Esophagus muscularis mucosa (tissue), 3 donors: ENCODE results near the gene VPS37C.

ENCODE experiments used
- POLR2A ChIP-seq: fragments of 450-650 bp; IDR thresholded peaks from one replicate; pipeline ENCODE4 v1.6.1; 2017; ENCODE audit warnings: antibody characterized with exemption, moderate library complexity, mild to moderate bottlenecking, low read depth
- POLR2AphosphoS5 ChIP-seq, 2 donors: sonication (generic); formaldehyde crosslinking; IDR thresholded peaks; one replicate each; pipeline ENCODE4 v1.6.1; 2017; ENCODE audit warnings: antibody characterized with exemption in 2 of 2
- TF ChIP-seq, protein P1 (sequence below), 3 experiments: fragments of 200-600 bp in 2 of 3; fragments of 450-650 bp in 1 of 3; sonication (generic) in 2 of 3; IDR thresholded peaks; one replicate each; pipeline ENCODE4 v1.5.1; 2017 to 2019; ENCODE audit warnings: antibody characterized with exemption in 3 of 3, mild to moderate bottlenecking in 2 of 3, moderate library complexity in 1 of 3

DNA sequence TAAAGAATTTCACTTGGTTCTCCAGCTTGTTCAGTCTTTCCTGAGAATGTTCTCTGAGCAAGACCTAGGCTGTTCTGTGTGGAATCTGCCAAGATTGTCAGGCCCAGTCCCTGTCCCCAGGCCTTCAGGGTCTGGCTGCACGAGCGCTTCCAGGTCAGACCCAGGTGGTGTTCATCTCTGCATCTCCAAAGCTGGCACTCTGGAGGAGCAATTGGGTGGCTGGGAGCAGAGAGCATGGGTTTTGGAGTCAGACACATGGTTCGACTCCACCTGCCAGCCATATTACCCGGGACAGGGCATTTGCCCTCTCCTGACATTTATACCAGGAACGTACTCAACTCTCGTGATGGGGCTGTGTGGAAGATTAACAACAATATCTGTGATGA lies 50.2 kb downstream of the VPS37C start:
- TF ChIP-seq, protein P1, sequence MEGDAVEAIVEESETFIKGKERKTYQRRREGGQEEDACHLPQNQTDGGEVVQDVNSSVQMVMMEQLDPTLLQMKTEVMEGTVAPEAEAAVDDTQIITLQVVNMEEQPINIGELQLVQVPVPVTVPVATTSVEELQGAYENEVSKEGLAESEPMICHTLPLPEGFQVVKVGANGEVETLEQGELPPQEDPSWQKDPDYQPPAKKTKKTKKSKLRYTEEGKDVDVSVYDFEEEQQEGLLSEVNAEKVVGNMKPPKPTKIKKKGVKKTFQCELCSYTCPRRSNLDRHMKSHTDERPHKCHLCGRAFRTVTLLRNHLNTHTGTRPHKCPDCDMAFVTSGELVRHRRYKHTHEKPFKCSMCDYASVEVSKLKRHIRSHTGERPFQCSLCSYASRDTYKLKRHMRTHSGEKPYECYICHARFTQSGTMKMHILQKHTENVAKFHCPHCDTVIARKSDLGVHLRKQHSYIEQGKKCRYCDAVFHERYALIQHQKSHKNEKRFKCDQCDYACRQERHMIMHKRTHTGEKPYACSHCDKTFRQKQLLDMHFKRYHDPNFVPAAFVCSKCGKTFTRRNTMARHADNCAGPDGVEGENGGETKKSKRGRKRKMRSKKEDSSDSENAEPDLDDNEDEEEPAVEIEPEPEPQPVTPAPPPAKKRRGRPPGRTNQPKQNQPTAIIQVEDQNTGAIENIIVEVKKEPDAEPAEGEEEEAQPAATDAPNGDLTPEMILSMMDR (IDR thresholded peaks at IDR 0.05), result no peak
- TF ChIP-seq POLR2A, result no peak
- no peak for TF ChIP-seq POLR2AphosphoS5 (IDR thresholded peaks at IDR 0.05)
